MM.1S (cell line): ENCODE data around the gene TTC27.

ENCODE experiments used
- DNase-seq: peaks from one replicate; pipeline ENCODE4 v3.0.0-alpha.2; 2015
- H2AFZ ChIP-seq: fragments of 300-600 bp; sonication (generic); 2 replicates; pipeline ENCODE4 v1.6.0; 2016; ENCODE audit warnings: antibody characterized with exemption, low read length
- H3F3A ChIP-seq: fragments of 300-600 bp; sonication (generic); 2 replicates; pipeline ENCODE4 v1.6.1; 2016; ENCODE audit warnings: mild to moderate bottlenecking, antibody characterized with exemption, low read length, moderate library complexity, mixed read lengths; ENCODE audit not compliant: insufficient read depth
- H3K27ac ChIP-seq: fragments of 300-600 bp; sonication (generic); 2 replicates; pipeline ENCODE4 v1.5.1; 2016; ENCODE audit warnings: mild to moderate bottlenecking, low read length
- H3K27me3 ChIP-seq: fragments of 300-600 bp; sonication (generic); replicated peaks from 2 replicates; pipeline ENCODE4 v1.6.0; 2016; ENCODE audit warnings: low read length; ENCODE audit not compliant: insufficient read depth
- H3K36me3 ChIP-seq: fragments of 300-600 bp; sonication (generic); replicated peaks from 2 replicates; pipeline ENCODE4 v1.6.1; 2016; ENCODE audit warnings: mild to moderate bottlenecking, low read length, mixed read lengths; ENCODE audit not compliant: insufficient read depth
- H3K4me1 ChIP-seq: fragments of 300-600 bp; sonication (generic); 2 replicates; pipeline ENCODE4 v1.6.1; 2016; ENCODE audit warnings: low read length, mixed read lengths
- H3K4me2 ChIP-seq: fragments of 300-600 bp; sonication (generic); 2 replicates; pipeline ENCODE4 v1.6.0; 2016; ENCODE audit warnings: low read depth, low read length
- H3K4me3 ChIP-seq: fragments of 300-600 bp; sonication (generic); 2 replicates; pipeline ENCODE4 v1.5.1; 2016; ENCODE audit warnings: low read length, mixed read lengths
- H3K79me2 ChIP-seq: fragments of 300-600 bp; sonication (generic); 2 replicates; pipeline ENCODE4 v1.6.1; 2016; ENCODE audit warnings: mixed run types, low read length, mixed read lengths
- H3K9ac ChIP-seq: fragments of 300-600 bp; sonication (generic); 2 replicates; pipeline ENCODE4 v1.6.1; 2016; ENCODE audit warnings: low read length, mixed read lengths
- H3K9me2 ChIP-seq: fragments of 300-600 bp; sonication (generic); replicated peaks from 2 replicates; pipeline ENCODE4 v1.6.1; 2016; ENCODE audit warnings: mild to moderate bottlenecking, low read length, mixed read lengths; ENCODE audit not compliant: insufficient read depth
- H3K9me3 ChIP-seq: fragments of 300-600 bp; sonication (generic); replicated peaks from 2 replicates; pipeline ENCODE4 v1.6.1; 2016; ENCODE audit warnings: mild to moderate bottlenecking, low read length, mixed read lengths; ENCODE audit not compliant: insufficient read depth
- H4K20me1 ChIP-seq: fragments of 300-600 bp; sonication (generic); 2 replicates; pipeline ENCODE4 v1.6.1; 2016; ENCODE audit warnings: mild to moderate bottlenecking, low read length, moderate library complexity, mixed read lengths; ENCODE audit not compliant: insufficient read depth
- CTCF ChIP-seq: fragments of 300-600 bp; sonication (generic); IDR thresholded peaks from 2 replicates; pipeline ENCODE4 v1.5.1; 2016; ENCODE audit warnings: antibody characterized with exemption, low read length, mixed read lengths
- EZH2 ChIP-seq: fragments of 300-600 bp; sonication (generic); optimal IDR thresholded peaks from 2 replicates; pipeline ENCODE3; 2017; ENCODE audit warnings: low read depth, mild to moderate bottlenecking, antibody characterized with exemption, low read length, mixed read lengths
- EZH2phosphoT487 ChIP-seq: fragments of 300-600 bp; sonication (generic); IDR thresholded peaks from 2 replicates; pipeline ENCODE4 v1.6.1; 2018; ENCODE audit warnings: antibody characterized with exemption, low read length

Gene TTC27

GRCh38 chr2:32699151-32699550 lies 71.3 kb downstream of the TTC27 start:
- H3K27me3 ChIP-seq: no peaks in the 10 kb centered on the region
- H3K36me3 ChIP-seq: no peaks in the 10 kb centered on the region
- H3K9me3 ChIP-seq: no peaks in the 10 kb centered on the region
- H3K27ac ChIP-seq: no peak overlapping the region
- H3K4me2 ChIP-seq: no peak overlapping the region
- H3F3A ChIP-seq: no peaks in the 10 kb centered on the region
- DNase-seq: no peak
- H3K79me2 ChIP-seq: no peaks in the 10 kb centered on the region
- H2AFZ ChIP-seq: no peak overlapping the region
- H3K4me3 ChIP-seq: no peak overlapping the region
- peaks cover 2% of the 10 kb centered on the region; the same call in 1 of the 2 replicates for H3K4me1 ChIP-seq
- H4K20me1 ChIP-seq: no peaks in the 10 kb centered on the region
- no peaks in the 10 kb centered on the region for H3K9me2 ChIP-seq
- H3K9ac ChIP-seq: no peak overlapping the region
- TF ChIP-seq CTCF: no peak
- no peak for TF ChIP-seq EZH2
- no peak for TF ChIP-seq EZH2phosphoT487

- Histone ChIP-seq H3K9ac (no peak overlapping the region), H3K9me3 (no peaks in the 10 kb centered on the region), H3K4me2 (no peak overlapping the region), H2AFZ (no peak overlapping the region), H3F3A (no peaks in the 10 kb centered on the region), H3K4me1 (peaks cover 2% of the 10 kb centered on the region; the same call in 1 of the 2 replicates), H3K36me3 (no peaks in the 10 kb centered on the region), H3K9me2 (no peaks in the 10 kb centered on the region), H3K27ac (no peak overlapping the region), H3K79me2 (no peaks in the 10 kb centered on the region), H3K27me3 (no peaks in the 10 kb centered on the region), H4K20me1 (no peaks in the 10 kb centered on the region), H3K4me3 (no peak overlapping the region)
- TF ChIP-seq EZH2 (no peak), CTCF (no peak), EZH2phosphoT487 (no peak)
- no peak for DNase-seq
Observed at GRCh38 chr2:32701806-32702205, 74.0 kb downstream of the TTC27 start.

GRCh38 chr2:32702303-32703064 lies 74.6 kb downstream of the TTC27 start:
- TF ChIP-seq CTCF (no peak), EZH2phosphoT487 (no peak), EZH2 (no peak)
- H3K79me2 ChIP-seq: no peaks in the 10 kb centered on the region
- no peaks in the 10 kb centered on the region for H3K9me3 ChIP-seq
- no peaks in the 10 kb centered on the region for H3F3A ChIP-seq
- no peak overlapping the region for H3K4me2 ChIP-seq
- no peak overlapping the region for H3K4me3 ChIP-seq
- H3K36me3 ChIP-seq: no peaks in the 10 kb centered on the region
- no peak overlapping the region for H3K9ac ChIP-seq
- H3K27me3 ChIP-seq: no peaks in the 10 kb centered on the region
- no peaks in the 10 kb centered on the region for H4K20me1 ChIP-seq
- H3K27ac ChIP-seq: no peak overlapping the region
- H3K4me1 ChIP-seq: peaks cover 2% of the 10 kb centered on the region; the same call in 1 of the 2 replicates
- DNase-seq: no peak
- H2AFZ ChIP-seq: no peak overlapping the region
- H3K9me2 ChIP-seq: no peaks in the 10 kb centered on the region
